ENCODE measurements around the gene SURF2.

SURF2 gene

GRCh38 chr9:133379153-133380086 lies 23.1 kb downstream of the SURF2 start:
- DNase-seq (ENCODE audit: low spot score), result no peak
- in situ Hi-C loops (cut with MboI; ENCODE audit: low sequenced_read_pairs, unreplicated experiment), result no loop called here
- no peak for TF ChIP-seq CTCF (IDR thresholded peaks at IDR 0.05; ENCODE audit: borderline replicate concordance, control extremely low read depth, extremely low read depth, insufficient read depth, missing control alignments)

- no peak for DNase-seq (ENCODE audit: low spot score)
- no peak for TF ChIP-seq CTCF (IDR thresholded peaks at IDR 0.05; ENCODE audit: borderline replicate concordance, control extremely low read depth, extremely low read depth, insufficient read depth, missing control alignments)
- in situ Hi-C loops (cut with MboI; ENCODE audit: low sequenced_read_pairs, unreplicated experiment), result no loop called here
These were observed 24.4 kb downstream of the SURF2 start for GRCh38 chr9:133380734-133381133.

GRCh38 chr9:133382507-133383141 lies 26.3 kb downstream of the SURF2 start:
- TF ChIP-seq CTCF (IDR thresholded peaks at IDR 0.05; ENCODE audit: borderline replicate concordance, control extremely low read depth, extremely low read depth, insufficient read depth, missing control alignments), result no peak
- DNase-seq (ENCODE audit: low spot score), result no peak
- in situ Hi-C loops (cut with MboI; ENCODE audit: low sequenced_read_pairs, unreplicated experiment), result no loop called here

GRCh38 chr9:133383438-133383837 lies 27.1 kb downstream of the SURF2 start:
- no peak for DNase-seq (ENCODE audit: low spot score)
- no peak for TF ChIP-seq CTCF (IDR thresholded peaks at IDR 0.05; ENCODE audit: borderline replicate concordance, control extremely low read depth, extremely low read depth, insufficient read depth, missing control alignments)
- in situ Hi-C loops (cut with MboI; ENCODE audit: low sequenced_read_pairs, unreplicated experiment), result no loop called here

- TF ChIP-seq CTCF (IDR thresholded peaks at IDR 0.05; ENCODE audit: borderline replicate concordance, control extremely low read depth, extremely low read depth, insufficient read depth, missing control alignments), result no peak
- DNase-seq (ENCODE audit: low spot score), result no peak
- in situ Hi-C loops (cut with MboI; ENCODE audit: low sequenced_read_pairs, unreplicated experiment), result no loop called here
These were observed 28.5 kb downstream of the SURF2 start for GRCh38 chr9:133384736-133385321.

GRCh38 chr9:133385452-133385851 lies 29.1 kb downstream of the SURF2 start:
- no peak for TF ChIP-seq CTCF (IDR thresholded peaks at IDR 0.05; ENCODE audit: borderline replicate concordance, control extremely low read depth, extremely low read depth, insufficient read depth, missing control alignments)
- in situ Hi-C loops (cut with MboI; ENCODE audit: low sequenced_read_pairs, unreplicated experiment), result no loop called here
- DNase-seq (ENCODE audit: low spot score), result no peak

All from GM13976 (cell line).